Memory B cell (primary cell): Measurements from ENCODE around the gene B4GALNT4.
"Not testable (repeated sequence)": the region's sequence is repeated elsewhere in the genome, so short reads cannot be mapped to it uniquely, and the experiment has no call there.

Experiments used
- ATAC-seq: fragments of 150-1000 bp; cut with Tn5 transposase; 2 replicates; pipeline ENCODE4 v1.10.0; 2021; ENCODE audit warnings: low read depth, mild to moderate bottlenecking, moderate library complexity
- DNase-seq, 2 donors: peaks; one replicate each; pipeline ENCODE4 v3.0.0; 2022; ENCODE audit warnings: low spot score in 2 of 2
- H3K27ac Mint-ChIP-seq: one replicate; pipeline ENCODE4 v1.8.0; 2022; ENCODE audit warnings: mild to moderate bottlenecking, moderate library complexity, mixed read lengths
- H3K27me3 Mint-ChIP-seq: one replicate; pipeline ENCODE4 v1.8.0; 2022; ENCODE audit warnings: mixed read lengths
- H3K36me3 Mint-ChIP-seq: one replicate; pipeline ENCODE4 v1.8.0; 2022; ENCODE audit warnings: mild to moderate bottlenecking, mixed read lengths
- H3K4me1 Mint-ChIP-seq: one replicate; pipeline ENCODE4 v1.8.0; 2022; ENCODE audit warnings: mixed read lengths
- H3K4me3 Mint-ChIP-seq: one replicate; pipeline ENCODE4 v1.8.0; 2022; ENCODE audit warnings: mild to moderate bottlenecking, moderate library complexity, mixed read lengths
- H3K9me3 Mint-ChIP-seq: one replicate; pipeline ENCODE4 v1.8.0; 2022; ENCODE audit warnings: mixed read lengths

B4GALNT4 gene

GRCh38 chr11:396511-396947, 27.2 kb downstream of the B4GALNT4 start:
- no peak for DNase-seq
- H3K36me3 Mint-ChIP-seq: no peaks in the 10 kb centered on the region
- H3K4me3 Mint-ChIP-seq: peak overlapping the region; percentile 52
- peaks cover 10% of the 10 kb centered on the region for H3K27me3 Mint-ChIP-seq
- ATAC-seq: peak; percentile 47
- peaks cover 5% of the 10 kb centered on the region for H3K4me1 Mint-ChIP-seq
- no peaks in the 10 kb centered on the region for H3K9me3 Mint-ChIP-seq
- no peak overlapping the region for H3K27ac Mint-ChIP-seq

GRCh38 chr11:396948-397548, 27.7 kb downstream of the B4GALNT4 start:
- ATAC-seq: peak; percentile 93
- Mint-ChIP-seq H3K9me3 (no peaks in the 10 kb centered on the region), H3K27ac (no peak overlapping the region), H3K27me3 (peaks cover 10% of the 10 kb centered on the region), H3K4me1 (peaks cover 5% of the 10 kb centered on the region), H3K36me3 (no peaks in the 10 kb centered on the region), H3K4me3 (peak overlapping the region; percentile 52)
- DNase-seq: no peak

- Mint-ChIP-seq H3K36me3 (no peaks in the 10 kb centered on the region), H3K4me3 (peak overlapping the region; percentile 54), H3K27ac (no peak overlapping the region), H3K4me1 (peaks cover 5% of the 10 kb centered on the region), H3K9me3 (no peaks in the 10 kb centered on the region), H3K27me3 (peaks cover 10% of the 10 kb centered on the region)
- DNase-seq: no peak
- ATAC-seq: no peak
Observed at GRCh38 chr11:398826-399225, 29.5 kb downstream of the B4GALNT4 start.

- Mint-ChIP-seq H3K9me3 (no peaks in the 10 kb centered on the region), H3K4me3 (no peak overlapping the region), H3K36me3 (no peaks in the 10 kb centered on the region), H3K4me1 (peaks cover 5% of the 10 kb centered on the region), H3K27ac (no peak overlapping the region), H3K27me3 (peaks cover 8% of the 10 kb centered on the region)
- ATAC-seq: no peak
- DNase-seq: no peak
Observed at GRCh38 chr11:399731-400211, 30.5 kb downstream of the B4GALNT4 start.

- Mint-ChIP-seq H3K9me3 (no peaks in the 10 kb centered on the region), H3K4me3 (no peak overlapping the region), H3K4me1 (peaks cover 6% of the 10 kb centered on the region), H3K27me3 (peaks cover 8% of the 10 kb centered on the region), H3K27ac (no peak overlapping the region), H3K36me3 (peaks cover under 1% of the 10 kb centered on the region)
- ATAC-seq (no peak), DNase-seq (no peak)
Observed at GRCh38 chr11:400241-400689, 31.0 kb downstream of the B4GALNT4 start.

GRCh38 chr11:401196-401595, 31.9 kb downstream of the B4GALNT4 start:
- not testable (repeated sequence) for H3K4me3 Mint-ChIP-seq, H3K9me3 Mint-ChIP-seq, H3K4me1 Mint-ChIP-seq, H3K27ac Mint-ChIP-seq, H3K36me3 Mint-ChIP-seq, H3K27me3 Mint-ChIP-seq, DNase-seq, ATAC-seq

- no peaks in the 10 kb centered on the region for H3K9me3 Mint-ChIP-seq
- no peak for ATAC-seq
Observed at GRCh38 chr11:403021-403760, 33.9 kb downstream of the B4GALNT4 start.

GRCh38 chr11:403761-404431, 34.6 kb downstream of the B4GALNT4 start:
- ATAC-seq (no peak), DNase-seq (no peak)
- Mint-ChIP-seq H3K9me3 (no peaks in the 10 kb centered on the region), H3K27me3 (peaks cover 5% of the 10 kb centered on the region), H3K4me1 (peaks cover 8% of the 10 kb centered on the region), H3K4me3 (no peak overlapping the region), H3K27ac (no peak overlapping the region), H3K36me3 (peaks cover 2% of the 10 kb centered on the region)

More at GRCh38 chr11:403021-403760, 33.9 kb downstream of the B4GALNT4 start:
- Mint-ChIP-seq H3K4me3 (no peak overlapping the region), H3K27ac (no peak overlapping the region), H3K36me3 (peaks cover 2% of the 10 kb centered on the region), H3K27me3 (peaks cover 8% of the 10 kb centered on the region), H3K4me1 (peaks cover 11% of the 10 kb centered on the region)
- DNase-seq: no peak

GRCh38 chr11:404551-405264, 35.4 kb downstream of the B4GALNT4 start:
- Mint-ChIP-seq H3K36me3 (peaks cover 2% of the 10 kb centered on the region), H3K9me3 (no peaks in the 10 kb centered on the region), H3K27ac (no peak overlapping the region), H3K27me3 (peaks cover 2% of the 10 kb centered on the region), H3K4me3 (peak overlapping the region; percentile 21), H3K4me1 (peaks cover 6% of the 10 kb centered on the region)
- no peak for ATAC-seq
- DNase-seq: no peak

- Mint-ChIP-seq H3K9me3 (no peaks in the 10 kb centered on the region), H3K4me3 (peak overlapping the region; percentile 82), H3K27me3 (no peaks in the 10 kb centered on the region), H3K36me3 (peaks cover 2% of the 10 kb centered on the region), H3K4me1 (peaks cover 6% of the 10 kb centered on the region), H3K27ac (no peak overlapping the region)
- DNase-seq: no peak
- no peak for ATAC-seq
Observed at GRCh38 chr11:405323-405953, 36.1 kb downstream of the B4GALNT4 start.

- no peaks in the 10 kb centered on the region for H3K9me3 Mint-ChIP-seq
- H3K36me3 Mint-ChIP-seq: peaks cover 2% of the 10 kb centered on the region
- peak overlapping the region; percentile 67 for H3K4me3 Mint-ChIP-seq
- ATAC-seq (no peak), DNase-seq (no peak)
- peaks cover 6% of the 10 kb centered on the region for H3K4me1 Mint-ChIP-seq
- H3K27me3 Mint-ChIP-seq: no peaks in the 10 kb centered on the region
- H3K27ac Mint-ChIP-seq: peak overlapping the region; percentile 11
Observed at GRCh38 chr11:405954-406795, 36.9 kb downstream of the B4GALNT4 start.

GRCh38 chr11:406796-407650, 37.7 kb downstream of the B4GALNT4 start:
- H3K36me3 Mint-ChIP-seq: peaks cover 2% of the 10 kb centered on the region
- peak overlapping the region; percentile 67 for H3K4me3 Mint-ChIP-seq
- peaks cover 6% of the 10 kb centered on the region for H3K4me1 Mint-ChIP-seq
- ATAC-seq (peak; percentile 92), DNase-seq (peak; percentile 80 to 89)
- no peaks in the 10 kb centered on the region for H3K27me3 Mint-ChIP-seq
- no peaks in the 10 kb centered on the region for H3K9me3 Mint-ChIP-seq
- peak overlapping the region; percentile 24 for H3K27ac Mint-ChIP-seq
